Pons (tissue), 1 donor: ENCODE measurements around the gene PPIE.
"Not testable (repeated sequence)": the region's sequence is repeated elsewhere in the genome, so short reads cannot be mapped to it uniquely, and the experiment has no call there.

ENCODE experiments used
- DNase-seq: peaks from one replicate; pipeline ENCODE4 v3.0.0-alpha.2; 2016; ENCODE audit warnings: low spot score

The PPIE gene

GRCh38 chr1:39777896-39778295 lies 39.2 kb downstream of the PPIE start:
- DNase-seq: not testable (repeated sequence)

- not testable (repeated sequence) for DNase-seq
Observed at GRCh38 chr1:39778463-39779099, 39.9 kb downstream of the PPIE start.

GRCh38 chr1:39779137-39779536 lies 40.5 kb downstream of the PPIE start:
- no peak for DNase-seq

- no peak for DNase-seq
Observed at GRCh38 chr1:39779821-39780220, 41.1 kb downstream of the PPIE start.

- DNase-seq: no peak
Observed at GRCh38 chr1:39781349-39781715, 42.6 kb downstream of the PPIE start.

- no peak for DNase-seq
Observed at GRCh38 chr1:39782103-39782502, 43.4 kb downstream of the PPIE start.

DNA sequence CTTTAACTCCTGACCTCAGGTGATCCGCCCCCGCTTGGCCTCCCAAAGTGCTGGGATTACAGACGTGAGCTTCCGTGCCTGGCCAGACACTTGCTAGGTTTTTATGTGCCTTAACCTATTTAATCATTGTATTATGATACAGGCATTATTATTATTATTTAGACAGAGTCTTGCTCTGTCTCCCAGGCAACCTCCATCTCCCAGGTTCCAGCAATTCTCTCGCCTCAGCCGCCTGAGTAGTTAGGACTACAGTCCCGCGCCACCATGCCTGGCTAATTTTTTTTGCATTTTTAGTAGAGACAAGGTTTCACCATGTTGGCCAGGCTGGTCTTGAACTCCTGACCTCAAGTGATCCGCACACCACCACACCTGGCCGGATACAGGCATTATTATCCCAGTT lies 44.0 kb downstream of the PPIE start:
- DNase-seq: not testable (repeated sequence)

- not testable (repeated sequence) for DNase-seq
Observed at GRCh38 chr1:39786303-39787107, 47.8 kb downstream of the PPIE start.

GRCh38 chr1:39787108-39787375 lies 48.4 kb downstream of the PPIE start:
- not testable (repeated sequence) for DNase-seq

- no peak for DNase-seq
Observed at GRCh38 chr1:39787468-39787867, 48.8 kb downstream of the PPIE start.

- not testable (repeated sequence) for DNase-seq
Observed at GRCh38 chr1:39787964-39788363, 49.3 kb downstream of the PPIE start.

DNA sequence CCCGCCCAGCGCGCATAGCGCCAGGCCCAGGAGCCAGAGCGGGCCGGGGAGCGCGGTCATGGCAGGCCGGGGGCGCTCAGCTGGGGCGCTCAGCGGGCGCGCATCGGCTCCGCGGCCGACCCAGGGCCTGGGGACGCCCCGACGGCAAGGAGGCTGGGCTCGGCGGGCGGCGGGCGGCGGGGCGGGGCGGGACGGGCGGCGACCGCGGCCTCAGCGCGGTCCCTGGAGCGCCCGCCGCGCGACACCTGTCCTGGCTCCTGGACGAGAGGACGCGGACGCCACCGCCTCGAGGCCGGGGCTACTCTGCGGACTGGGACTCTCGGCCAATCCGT lies 49.7 kb downstream of the PPIE start:
- no peak for DNase-seq

- DNase-seq: peak; percentile 22
Observed at GRCh38 chr1:39788758-39789570, 50.3 kb downstream of the PPIE start, which contains the start of gene BMP8B. BMP8B (minus strand) TSS chr1:39788865; CDS start chr1:39788485, 380 bp downstream.

GRCh38 chr1:39789571-39790110 lies 51.0 kb downstream of the PPIE start:
- DNase-seq: no peak

- no peak for DNase-seq
Observed at GRCh38 chr1:39791838-39792237, 53.2 kb downstream of the PPIE start.

- DNase-seq: no peak
Observed at GRCh38 chr1:39795651-39796050, 57.0 kb downstream of the PPIE start.

DNA sequence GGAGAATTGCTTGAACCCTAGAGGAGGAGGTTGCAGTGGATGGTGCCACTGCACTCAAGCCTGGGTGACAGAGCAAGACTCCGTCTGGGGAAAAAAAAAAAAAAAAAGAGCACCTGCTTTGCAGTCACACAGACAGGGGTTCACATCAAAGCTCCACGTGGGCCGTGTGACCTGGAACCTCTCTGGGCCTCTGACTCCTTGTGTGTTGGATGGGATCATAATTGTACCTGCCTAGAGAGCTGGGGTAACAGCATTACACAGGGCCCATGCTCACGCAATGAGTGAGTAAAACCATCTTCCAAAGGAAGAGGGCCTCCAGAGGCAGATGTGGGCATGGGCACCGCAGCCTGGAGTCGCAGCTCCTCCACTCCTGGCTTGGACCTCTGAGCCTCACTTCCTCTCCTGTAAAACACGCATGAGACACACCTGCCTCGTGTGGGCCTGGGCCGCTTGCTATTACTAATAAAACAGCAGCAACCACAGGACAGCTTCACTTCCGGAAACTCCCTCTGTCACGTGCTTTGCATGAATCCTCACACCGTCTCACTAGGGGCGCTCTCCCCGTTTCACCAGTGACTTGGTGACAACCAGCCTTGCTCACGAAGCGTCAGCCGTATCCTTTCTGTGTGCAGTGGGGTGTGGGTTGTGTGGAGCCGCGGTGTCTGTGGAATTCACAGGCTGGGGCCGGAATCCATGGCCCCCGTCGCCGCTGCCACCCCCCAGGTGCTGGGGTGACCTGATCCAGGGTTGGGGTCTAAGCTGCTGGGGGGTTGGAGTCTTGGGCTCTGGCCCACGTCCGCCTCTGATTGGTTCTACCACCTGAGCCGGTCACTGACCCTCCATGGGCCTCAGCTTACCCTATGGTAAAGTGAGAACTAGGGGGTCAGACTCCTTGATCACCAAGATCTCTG lies 60.4 kb downstream of the PPIE start:
- peak; percentile 54 for DNase-seq

GRCh38 chr1:39799770-39800470 lies 61.2 kb downstream of the PPIE start:
- peak; percentile 20 for DNase-seq

GRCh38 chr1:39800471-39800835 lies 61.8 kb downstream of the PPIE start:
- DNase-seq: no peak

DNA sequence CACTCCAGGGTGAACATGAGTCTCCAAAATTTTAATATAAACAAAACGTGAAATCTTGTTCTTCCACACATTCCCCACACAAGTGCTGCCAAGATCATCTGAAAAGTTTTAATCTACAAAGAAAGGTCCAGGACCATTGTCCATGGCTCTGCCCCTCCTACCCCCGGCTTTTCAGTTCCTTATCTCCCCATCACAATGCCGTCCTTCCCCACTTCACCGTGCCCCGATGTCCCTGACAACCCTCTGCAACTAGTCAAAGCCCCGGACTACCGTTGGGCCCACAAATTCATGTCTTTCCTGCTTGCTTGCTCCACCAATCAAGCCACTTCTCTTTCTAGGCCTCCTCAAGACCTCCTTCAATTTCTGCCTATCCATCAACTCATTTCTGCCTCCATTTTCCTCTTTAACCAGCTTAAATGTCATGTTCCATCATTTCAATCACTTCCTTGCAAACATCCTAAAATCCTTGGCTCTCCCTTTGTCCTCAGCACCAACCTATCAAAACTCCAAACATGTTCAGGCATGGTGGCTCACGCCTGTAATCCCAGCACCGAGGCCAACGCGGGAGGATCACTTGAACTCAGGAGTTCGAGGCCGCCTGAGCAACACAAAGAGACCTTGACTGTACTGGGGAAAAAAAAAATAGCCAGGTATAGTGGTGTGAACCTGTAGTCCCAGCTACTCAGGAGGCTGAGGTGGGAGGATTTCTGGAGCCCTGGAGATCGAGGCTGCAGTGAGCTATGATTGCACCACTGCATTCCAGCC lies 64.0 kb downstream of the PPIE start:
- DNase-seq: no peak
